Neutrophil (primary cell): ENCODE results near the gene ATP5F1E.

Experiments
- H3K27ac ChIP-seq: fragments of 200-600 bp; sonication (generic); 2 replicates; pipeline ENCODE4 v1.5.1; 2016; ENCODE audit warnings: mild to moderate bottlenecking, moderate library complexity
- H3K27me3 ChIP-seq: fragments of 200-600 bp; sonication (generic); 2 replicates; pipeline ENCODE4 v1.6.0; 2016; ENCODE audit warnings: mild to moderate bottlenecking
- H3K36me3 ChIP-seq: fragments of 200-600 bp; sonication (generic); 2 replicates; pipeline ENCODE4 v1.5.1; 2017
- H3K4me1 ChIP-seq, 2 experiments: fragments of 200-600 bp in 1 of 2; sonication (generic) in 1 of 2; 1 replicate in 1 of 2; 2 replicates in 1 of 2; pipeline versions ENCODE4 v1.5.1 to v1.6.1; 2013 to 2016; ENCODE audit warnings: low read depth in 1 of 2, low read length in 1 of 2, mild to moderate bottlenecking in 1 of 2, moderate library complexity in 1 of 2; ENCODE audit not compliant: control insufficient read depth in 1 of 2, insufficient read depth in 1 of 2
- H3K4me3 ChIP-seq, 2 experiments: fragments of 200-600 bp in 1 of 2; sonication (generic) in 1 of 2; 1 replicate in 1 of 2; 2 replicates in 1 of 2; pipeline ENCODE4 v1.5.1; 2013 to 2016; ENCODE audit warnings: low read depth in 1 of 2, low read length in 1 of 2, mild to moderate bottlenecking in 1 of 2, moderate library complexity in 1 of 2
- H3K9me3 ChIP-seq: fragments of 200-600 bp; sonication (generic); 2 replicates; pipeline ENCODE4 v1.5.1; 2016
- TF ChIP-seq, protein P1 (sequence below): fragments of 200-600 bp; sonication (generic); IDR thresholded peaks from 2 replicates; pipeline ENCODE4 v1.5.1; 2016; ENCODE audit warnings: antibody characterized with exemption

Gene ATP5F1E

DNA sequence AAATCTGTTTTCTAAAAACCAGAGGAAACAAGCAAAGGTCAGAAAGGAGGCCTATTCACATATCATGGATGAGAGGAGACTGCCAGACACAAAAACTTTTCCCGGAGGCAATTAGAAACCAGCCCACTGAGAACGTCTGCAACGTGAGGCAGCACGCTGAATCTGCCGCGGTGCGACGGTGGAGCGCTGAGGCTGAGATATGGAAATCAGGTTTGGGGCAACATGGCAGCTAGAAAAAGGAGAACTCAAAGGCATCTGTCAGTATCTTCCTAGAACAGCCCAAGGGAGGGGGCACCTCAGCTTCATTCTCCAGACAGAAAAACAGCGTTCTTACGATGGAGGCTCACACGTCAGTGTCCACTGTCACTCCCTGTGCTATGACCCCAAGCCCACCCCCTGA is 5.3 kb upstream of the ATP5F1E start:
- Histone ChIP-seq H3K27me3 (no peaks in the 10 kb centered on the region), H3K27ac (no peak overlapping the region), H3K9me3 (no peaks in the 10 kb centered on the region), H3K4me3 (no peak overlapping the region), H3K4me1 (peaks cover 14 to 19% of the 10 kb centered on the region in 2 experiments), H3K36me3 (peaks cover 46% of the 10 kb centered on the region)
- TF ChIP-seq, protein P1, sequence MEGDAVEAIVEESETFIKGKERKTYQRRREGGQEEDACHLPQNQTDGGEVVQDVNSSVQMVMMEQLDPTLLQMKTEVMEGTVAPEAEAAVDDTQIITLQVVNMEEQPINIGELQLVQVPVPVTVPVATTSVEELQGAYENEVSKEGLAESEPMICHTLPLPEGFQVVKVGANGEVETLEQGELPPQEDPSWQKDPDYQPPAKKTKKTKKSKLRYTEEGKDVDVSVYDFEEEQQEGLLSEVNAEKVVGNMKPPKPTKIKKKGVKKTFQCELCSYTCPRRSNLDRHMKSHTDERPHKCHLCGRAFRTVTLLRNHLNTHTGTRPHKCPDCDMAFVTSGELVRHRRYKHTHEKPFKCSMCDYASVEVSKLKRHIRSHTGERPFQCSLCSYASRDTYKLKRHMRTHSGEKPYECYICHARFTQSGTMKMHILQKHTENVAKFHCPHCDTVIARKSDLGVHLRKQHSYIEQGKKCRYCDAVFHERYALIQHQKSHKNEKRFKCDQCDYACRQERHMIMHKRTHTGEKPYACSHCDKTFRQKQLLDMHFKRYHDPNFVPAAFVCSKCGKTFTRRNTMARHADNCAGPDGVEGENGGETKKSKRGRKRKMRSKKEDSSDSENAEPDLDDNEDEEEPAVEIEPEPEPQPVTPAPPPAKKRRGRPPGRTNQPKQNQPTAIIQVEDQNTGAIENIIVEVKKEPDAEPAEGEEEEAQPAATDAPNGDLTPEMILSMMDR: no peak

DNA sequence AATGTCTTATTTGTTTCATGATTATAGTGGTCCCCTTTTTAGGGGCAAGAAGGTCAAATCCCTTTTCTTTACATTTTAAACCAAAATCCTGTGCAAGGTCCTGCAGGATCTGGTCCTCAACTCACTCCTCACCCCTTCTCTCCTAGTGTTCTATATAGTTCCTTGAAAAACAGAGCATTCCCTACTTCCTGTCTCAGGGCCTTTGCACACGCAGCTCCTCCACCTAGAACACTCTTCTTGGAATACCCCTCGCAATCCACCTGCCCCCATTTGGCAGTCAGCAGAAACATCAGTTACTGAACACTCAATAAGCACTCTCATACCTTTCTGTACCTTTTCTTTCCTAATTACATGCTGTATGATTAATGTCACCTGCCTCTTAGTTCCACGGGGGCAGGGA is 3.2 kb upstream of the ATP5F1E start:
- Histone ChIP-seq H3K36me3 (peaks cover 46% of the 10 kb centered on the region), H3K4me1 (peaks cover 17 to 20% of the 10 kb centered on the region in 2 experiments), H3K27ac (no peak overlapping the region), H3K27me3 (no peaks in the 10 kb centered on the region), H3K9me3 (no peaks in the 10 kb centered on the region), H3K4me3 (no peak overlapping the region)
- TF ChIP-seq, protein P1: no peak

DNA sequence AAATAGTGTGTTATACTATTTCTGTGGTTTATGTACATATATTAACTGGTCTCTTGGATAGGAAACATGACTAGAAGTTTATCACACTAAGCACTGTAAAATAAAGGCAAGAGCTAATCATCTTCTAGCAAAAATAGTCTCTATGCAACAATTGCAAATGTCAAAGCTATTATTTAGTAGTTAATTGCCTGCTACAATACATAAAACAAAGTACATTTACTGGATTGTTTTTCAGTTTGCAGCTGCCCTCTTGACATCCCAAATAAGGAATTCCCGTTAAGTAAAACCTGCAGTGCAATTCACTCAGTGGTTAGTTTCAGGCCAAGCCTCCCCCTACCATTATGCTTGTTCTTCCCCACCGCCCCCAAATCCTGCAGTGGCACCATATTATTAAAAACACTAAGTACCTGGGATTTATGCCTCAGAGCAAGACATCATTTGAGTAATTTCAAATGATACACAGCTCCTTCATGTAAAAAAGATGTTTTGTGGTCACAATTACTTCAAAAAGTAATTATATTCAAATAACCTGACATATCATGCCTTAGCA is 1.6 kb upstream of the ATP5F1E start:
- peaks cover 63% of the 10 kb centered on the region for H3K36me3 ChIP-seq
- TF ChIP-seq, protein P1: no peak
- H3K4me3 ChIP-seq: no peak overlapping the region
- peaks cover 34 to 37% of the 10 kb centered on the region in 2 experiments for H3K4me1 ChIP-seq
- H3K27me3 ChIP-seq: no peaks in the 10 kb centered on the region
- no peak overlapping the region for H3K27ac ChIP-seq
- H3K9me3 ChIP-seq: no peaks in the 10 kb centered on the region

DNA sequence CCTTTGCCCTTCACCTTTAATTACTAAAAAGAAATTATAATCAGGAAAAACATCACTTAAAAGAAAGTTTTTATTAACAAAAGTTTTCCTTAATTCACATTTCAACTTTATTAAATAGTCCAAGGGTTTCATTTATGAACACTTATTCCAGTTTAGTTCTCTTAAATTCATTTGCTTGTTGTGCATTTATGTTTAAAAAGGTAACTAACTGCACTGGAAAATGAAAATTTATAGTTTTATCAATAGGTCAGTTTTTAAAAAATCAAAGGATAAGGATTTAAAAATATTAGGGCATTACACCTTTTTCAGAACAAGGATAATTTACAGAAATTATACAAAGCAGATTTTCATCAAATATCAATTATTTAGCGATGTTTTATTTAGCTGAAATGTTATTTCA is 958 bp upstream of the ATP5F1E start:
- Histone ChIP-seq H3K36me3 (peaks cover 66% of the 10 kb centered on the region), H3K27me3 (no peaks in the 10 kb centered on the region), H3K4me1 (peaks cover 37 to 38% of the 10 kb centered on the region in 2 experiments), H3K9me3 (no peaks in the 10 kb centered on the region), H3K4me3 (peak overlapping the region; percentile 82 to 94), H3K27ac (peak overlapping the region; percentile 93)
- TF ChIP-seq, protein P1: no peak

DNA sequence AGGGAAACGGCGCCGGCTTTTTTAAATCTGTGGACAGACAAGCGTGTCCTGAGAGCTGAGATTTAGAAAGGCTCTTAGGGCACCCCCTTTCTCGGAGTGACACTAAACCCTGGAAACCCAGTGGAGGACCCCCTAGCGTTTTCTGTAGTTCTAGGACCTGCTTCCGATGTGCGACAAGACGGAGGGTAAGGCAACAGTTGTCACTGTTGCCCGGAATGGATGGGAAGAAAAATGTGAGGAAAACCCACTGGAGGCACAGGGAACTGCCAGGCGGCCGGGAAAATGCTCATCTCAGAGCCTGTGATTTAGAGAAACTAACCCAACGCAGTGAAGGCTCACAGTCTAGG is 551 bp upstream of the ATP5F1E start:
- TF ChIP-seq, protein P1: no peak
- peaks cover 66% of the 10 kb centered on the region for H3K36me3 ChIP-seq
- no peaks in the 10 kb centered on the region for H3K27me3 ChIP-seq
- no peaks in the 10 kb centered on the region for H3K9me3 ChIP-seq
- peak overlapping the region; percentile 82 to 94 for H3K4me3 ChIP-seq
- peaks cover 37 to 38% of the 10 kb centered on the region in 2 experiments for H3K4me1 ChIP-seq
- peak overlapping the region; percentile 93 for H3K27ac ChIP-seq
